CD4-positive, alpha-beta T cell (primary cell): ENCODE measurements around the gene CTDSPL2. TPM values are rescaled to one million over a fixed set of nuclear protein-coding genes. Genes with fewer than 3 reads are reported as not detected.
A peak's percentile ranks its signal among the peaks of the same experiment; 100 is the strongest.

ENCODE experiments used
- ATAC-seq: fragments of 200-7000 bp; cut with Tn5 transposase; one replicate; pipeline ENCODE4 v1.10.0; 2022; ENCODE audit warnings: mild to moderate bottlenecking; ENCODE audit not compliant: poor library complexity
- CTCF ChIA-PET: fragments of 350-600 bp; sonication (Branson Sonifier 250); formaldehyde crosslinking; loops from one replicate; lab custom pipeline; 2021; ENCODE audit warnings: antibody characterized with exemption, inconsistent platforms; lab: Charles Lee
- POLR2A ChIA-PET: fragments of 350-600 bp; sonication (Branson Sonifier 250); formaldehyde crosslinking; loops from one replicate; lab custom pipeline; 2021; ENCODE audit warnings: antibody characterized with exemption, inconsistent platforms; lab: Charles Lee
- DNase-seq, 14 experiments: peaks; one replicate each; pipeline ENCODE4 v3.0.0-alpha.2; 2013 to 2020; ENCODE audit warnings: mixed read lengths in 2 of 14
- H3K27ac ChIP-seq, 2 donors: one replicate each; pipeline versions ENCODE4 v1.5.1 to v1.7.0; 2013; ENCODE audit warnings: low read length in 2 of 2, low read depth in 1 of 2, mild to moderate bottlenecking in 1 of 2
- H3K27me3 ChIP-seq, 2 experiments: 1 replicate in 1 of 2; 2 replicates in 1 of 2; pipeline versions ENCODE4 v1.6.1 to v1.7.0; 2013; ENCODE audit warnings: low read length in 2 of 2, control low read depth in 1 of 2, mild to moderate bottlenecking in 1 of 2, moderate library complexity in 1 of 2; ENCODE audit not compliant: insufficient read depth in 2 of 2, control insufficient read depth in 1 of 2
- H3K36me3 ChIP-seq: one replicate; pipeline ENCODE4 v1.6.1; 2013; ENCODE audit warnings: low read length, control low read depth; ENCODE audit not compliant: insufficient read depth
- H3K4me1 ChIP-seq: one replicate; pipeline ENCODE4 v1.6.1; 2013; ENCODE audit warnings: low read length, control low read depth; ENCODE audit not compliant: insufficient read depth
- H3K4me3 ChIP-seq: one replicate; pipeline ENCODE4 v1.5.1; 2013; ENCODE audit warnings: mild to moderate bottlenecking, low read length, moderate library complexity
- H3K9me3 ChIP-seq, 2 experiments: 1 replicate in 1 of 2; 2 replicates in 1 of 2; pipeline versions ENCODE4 v1.6.1 to v1.7.0; 2013; ENCODE audit warnings: low read length in 2 of 2, mild to moderate bottlenecking in 2 of 2, control low read depth in 1 of 2, moderate library complexity in 1 of 2; ENCODE audit not compliant: control insufficient read depth in 1 of 2, insufficient read depth in 1 of 2
- H3K27ac Mint-ChIP-seq: one replicate; pipeline ENCODE4 v1.8.0; 2020; ENCODE audit warnings: mixed read lengths
- H3K27me3 Mint-ChIP-seq: one replicate; pipeline ENCODE4 v1.8.0; 2021; ENCODE audit warnings: mixed read lengths
- H3K36me3 Mint-ChIP-seq: one replicate; pipeline ENCODE4 v1.8.0; 2021; ENCODE audit warnings: low read depth, mixed read lengths
- H3K4me1 Mint-ChIP-seq: one replicate; pipeline ENCODE4 v1.8.0; 2021; ENCODE audit warnings: low read depth, mixed read lengths
- H3K4me3 Mint-ChIP-seq: one replicate; pipeline ENCODE4 v1.8.0; 2020; ENCODE audit warnings: mild to moderate bottlenecking, mixed read lengths
- H3K9me3 Mint-ChIP-seq: one replicate; pipeline ENCODE4 v1.8.0; 2020; ENCODE audit warnings: mixed read lengths
- intact Hi-C, 2 experiments: fragments of 100-400 bp; cut with DNase I in 1 of 2; cut with micrococcal nuclease in 1 of 2; formaldehyde crosslinking; loops; one replicate each; pipeline versions ENCODE4 v1.15.1 to v1.9.0; 2023 to 2025; cut with DNase I, micrococcal nuclease
- total RNA-seq, 174 experiments: library from RNA in 2 of 174; stranded (reverse) in 2 of 174; gene quantifications; one replicate each; pipeline ENCODE4 v1.2.3 and lab custom pipeline; 2021 to 2026
- TF ChIP-seq, protein P1 (sequence below): fragments of 200-600 bp; IDR thresholded peaks from one replicate; pipeline ENCODE4 v1.8.0; 2022; ENCODE audit warnings: antibody characterized with exemption, mild to moderate bottlenecking

The CTDSPL2 gene
- total RNA-seq, 2 experiments from 2014 or later: 106 to 113 TPM

DNA sequence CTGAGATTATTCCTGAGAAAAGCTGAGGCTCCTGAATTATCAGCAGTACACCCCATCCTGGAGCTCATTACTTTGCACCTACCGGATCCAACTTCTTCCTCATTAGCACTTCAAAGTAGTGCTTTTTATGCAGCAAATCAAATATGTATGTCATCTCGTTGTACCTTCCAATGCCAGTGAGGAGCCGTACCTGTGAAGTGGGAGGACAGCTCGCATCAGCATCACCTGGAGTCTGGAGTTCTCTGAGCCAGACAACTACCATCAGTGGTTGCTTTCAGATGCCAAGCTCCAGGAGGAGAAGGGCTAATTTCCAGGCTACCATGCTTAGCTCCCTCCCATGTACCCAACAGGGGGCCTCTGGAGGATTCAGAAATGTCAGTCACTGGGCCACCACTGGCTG is 141.9 kb downstream of the CTDSPL2 start:
- Histone ChIP-seq H3K27me3 (no peaks in the 10 kb centered on the region), H3K27ac (no peak overlapping the region), H3K36me3 (peaks cover 78% of the 10 kb centered on the region), H3K4me1 (no peaks in the 10 kb centered on the region), H3K9me3 (peaks cover 0 to 5% of the 10 kb centered on the region in 2 experiments), H3K4me3 (no peak overlapping the region)
- DNase-seq: no peak
- peaks cover 73% of the 10 kb centered on the region for H3K36me3 Mint-ChIP-seq
- no peak for ATAC-seq
- H3K27ac Mint-ChIP-seq: no peak overlapping the region
- H3K4me3 Mint-ChIP-seq: no peak overlapping the region
- peaks cover under 1% of the 10 kb centered on the region for H3K4me1 Mint-ChIP-seq
- CTCF ChIA-PET: interaction anchor here (1.5 kb wide), 1 partner anchor 15 kb away, joined by 6 read pairs; no protein-coding TSS in a partner anchor
- POLR2A ChIA-PET: no interaction called here
- no peaks in the 10 kb centered on the region for H3K27me3 Mint-ChIP-seq
- intact Hi-C loops: no loop called here
- TF ChIP-seq, protein P1, sequence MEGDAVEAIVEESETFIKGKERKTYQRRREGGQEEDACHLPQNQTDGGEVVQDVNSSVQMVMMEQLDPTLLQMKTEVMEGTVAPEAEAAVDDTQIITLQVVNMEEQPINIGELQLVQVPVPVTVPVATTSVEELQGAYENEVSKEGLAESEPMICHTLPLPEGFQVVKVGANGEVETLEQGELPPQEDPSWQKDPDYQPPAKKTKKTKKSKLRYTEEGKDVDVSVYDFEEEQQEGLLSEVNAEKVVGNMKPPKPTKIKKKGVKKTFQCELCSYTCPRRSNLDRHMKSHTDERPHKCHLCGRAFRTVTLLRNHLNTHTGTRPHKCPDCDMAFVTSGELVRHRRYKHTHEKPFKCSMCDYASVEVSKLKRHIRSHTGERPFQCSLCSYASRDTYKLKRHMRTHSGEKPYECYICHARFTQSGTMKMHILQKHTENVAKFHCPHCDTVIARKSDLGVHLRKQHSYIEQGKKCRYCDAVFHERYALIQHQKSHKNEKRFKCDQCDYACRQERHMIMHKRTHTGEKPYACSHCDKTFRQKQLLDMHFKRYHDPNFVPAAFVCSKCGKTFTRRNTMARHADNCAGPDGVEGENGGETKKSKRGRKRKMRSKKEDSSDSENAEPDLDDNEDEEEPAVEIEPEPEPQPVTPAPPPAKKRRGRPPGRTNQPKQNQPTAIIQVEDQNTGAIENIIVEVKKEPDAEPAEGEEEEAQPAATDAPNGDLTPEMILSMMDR: no peak
- no peaks in the 10 kb centered on the region for H3K9me3 Mint-ChIP-seq

DNA sequence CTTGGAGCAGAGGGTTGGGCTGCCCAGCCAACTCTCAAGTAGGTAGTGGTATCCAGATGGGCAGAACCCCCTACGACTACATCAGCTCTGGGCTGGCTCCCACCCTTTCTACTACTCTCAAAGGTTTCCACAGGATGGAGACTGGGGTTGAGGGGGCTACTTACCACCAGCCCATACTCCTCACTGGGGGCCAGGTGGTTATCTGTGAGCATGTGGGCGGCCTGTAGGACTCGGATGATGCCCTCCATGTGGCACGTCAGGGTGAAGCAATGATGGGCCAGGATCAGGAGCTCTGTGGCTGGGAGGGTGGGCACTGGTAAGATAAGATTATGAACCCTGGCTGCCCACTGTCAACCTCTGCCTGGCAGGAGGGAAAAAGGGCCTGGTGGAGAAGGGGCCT is 142.9 kb downstream of the CTDSPL2 start:
- CTCF ChIA-PET: interaction anchor here (1.5 kb wide), 1 partner anchor 14 kb away, joined by 6 read pairs; no protein-coding TSS in a partner anchor
- intact Hi-C loops: no loop called here
- no peaks in the 10 kb centered on the region for H3K4me1 ChIP-seq
- POLR2A ChIA-PET: no interaction called here
- peaks cover 73% of the 10 kb centered on the region for H3K36me3 Mint-ChIP-seq
- TF ChIP-seq, protein P1: no peak
- peaks cover 0 to 2% of the 10 kb centered on the region in 2 experiments for H3K9me3 ChIP-seq
- no peak overlapping the region for H3K4me3 Mint-ChIP-seq
- peak overlapping the region; percentile 39 for H3K27ac Mint-ChIP-seq
- peaks cover 10% of the 10 kb centered on the region for H3K4me1 Mint-ChIP-seq
- H3K36me3 ChIP-seq: peaks cover 76% of the 10 kb centered on the region
- no peaks in the 10 kb centered on the region for H3K27me3 Mint-ChIP-seq
- H3K4me3 ChIP-seq: no peak overlapping the region
- DNase-seq (no peak), ATAC-seq (no peak)
- H3K27ac ChIP-seq: no peak overlapping the region
- H3K27me3 ChIP-seq: no peaks in the 10 kb centered on the region
- H3K9me3 Mint-ChIP-seq: no peaks in the 10 kb centered on the region

DNA sequence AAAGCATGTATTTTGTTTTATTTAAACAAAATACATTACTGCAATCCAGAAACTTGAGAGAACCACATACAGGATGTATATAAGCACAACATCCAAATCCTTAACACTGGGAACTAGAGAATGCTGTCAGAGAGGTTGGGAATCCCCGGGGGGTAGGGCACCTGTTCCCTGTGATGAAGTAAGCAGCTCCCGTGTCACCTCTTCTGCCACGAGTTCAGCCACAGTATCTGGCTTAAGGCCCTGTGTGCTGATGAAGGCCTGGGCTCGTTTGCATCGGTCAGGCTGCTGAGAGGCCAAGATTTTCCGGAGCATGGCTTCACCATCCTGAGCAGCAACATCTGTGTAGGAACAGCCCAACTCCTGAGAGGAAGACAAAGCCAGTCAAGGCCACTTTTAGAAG is 146.0 kb downstream of the CTDSPL2 start:
- TF ChIP-seq, protein P1: no peak
- DNase-seq (no peak), ATAC-seq (no peak)
- CTCF ChIA-PET: no interaction called here
- peaks cover 48% of the 10 kb centered on the region for H3K36me3 ChIP-seq
- H3K4me3 ChIP-seq: no peak overlapping the region
- POLR2A ChIA-PET: no interaction called here
- H3K4me3 Mint-ChIP-seq: no peak overlapping the region
- peak overlapping the region; percentile 76 for H3K27ac Mint-ChIP-seq
- H3K4me1 Mint-ChIP-seq: peaks cover 12% of the 10 kb centered on the region
- intact Hi-C loops: no loop called here
- peaks cover 3% of the 10 kb centered on the region for H3K4me1 ChIP-seq
- H3K36me3 Mint-ChIP-seq: peaks cover 53% of the 10 kb centered on the region
- no peaks in the 10 kb centered on the region for H3K27me3 ChIP-seq
- H3K9me3 ChIP-seq: no peaks in the 10 kb centered on the region
- no peak overlapping the region for H3K27ac ChIP-seq
- H3K27me3 Mint-ChIP-seq: no peaks in the 10 kb centered on the region
- no peaks in the 10 kb centered on the region for H3K9me3 Mint-ChIP-seq
